ENCODE results near the gene MROH2B.

DNA sequence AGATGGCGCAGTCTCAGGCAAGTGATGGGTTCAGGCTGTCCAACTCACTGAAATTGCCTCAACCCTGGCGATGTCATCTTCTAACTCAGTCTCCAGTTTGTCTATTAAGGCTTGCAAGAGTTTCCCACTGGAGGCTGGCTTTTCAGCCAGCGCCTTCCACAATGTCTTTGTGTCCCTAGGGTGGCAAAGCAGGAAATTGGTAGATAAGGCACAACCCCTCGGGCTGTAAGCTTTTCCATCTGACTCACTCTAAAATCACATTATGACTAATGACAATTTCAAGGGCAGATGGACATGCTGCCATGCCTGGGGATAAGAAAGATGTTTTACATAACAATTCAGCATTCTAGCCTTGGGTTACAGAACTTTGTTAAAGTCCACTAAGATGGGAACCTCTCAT is 61.9 kb downstream of the MROH2B start:
- no peak for TF ChIP-seq SP1 (IDR thresholded peaks at IDR 0.05)
- no peak for TF ChIP-seq L3MBTL2 (conservative IDR thresholded peaks at IDR 0.05)
- TF ChIP-seq NFRKB (IDR thresholded peaks at IDR 0.05) = no peak

Data from HEK293T (cell line).